H1 (cell line): ENCODE measurements around the gene COL1A1.

Experiments
- ATF3 ChIP-seq: IDR thresholded peaks from 2 replicates; pipeline ENCODE4 v1.6.1; 2011; ENCODE audit warnings: low read depth, mild to moderate bottlenecking, low read length; ENCODE audit not compliant: insufficient read depth
- BRCA1 ChIP-seq: IDR thresholded peaks from 2 replicates; pipeline ENCODE4 v1.6.1; 2012; ENCODE audit warnings: low read depth, low read length, improper control_type of control experiment
- CEBPB ChIP-seq: IDR thresholded peaks from 2 replicates; pipeline ENCODE4 v1.6.1; 2012; ENCODE audit warnings: low read depth, low read length
- CTCF ChIP-seq, 3 experiments: IDR thresholded peaks; 1 replicate in 2 of 3; 2 replicates in 1 of 3; pipeline versions ENCODE4 v1.5.1 to v1.6.1; 2011; ENCODE audit warnings: low read length in 3 of 3, mild to moderate bottlenecking in 3 of 3, inconsistent platforms in 2 of 3, low read depth in 1 of 3, moderate library complexity in 1 of 3; ENCODE audit not compliant: insufficient read depth in 1 of 3; ENCODE audit errors: control extremely low read depth in 1 of 3
- GABPA ChIP-seq: IDR thresholded peaks from 2 replicates; pipeline ENCODE4 v1.6.1; 2011; ENCODE audit warnings: mild to moderate bottlenecking, low read length, moderate library complexity, borderline replicate concordance; ENCODE audit not compliant: insufficient read depth
- GTF2F1 ChIP-seq: IDR thresholded peaks from 2 replicates; pipeline ENCODE4 v1.6.1; 2012; ENCODE audit warnings: low read depth, low read length, improper control_type of control experiment, borderline replicate concordance
- JUND ChIP-seq: IDR thresholded peaks from 2 replicates; pipeline ENCODE4 v1.6.1; 2011; ENCODE audit warnings: mild to moderate bottlenecking, improper control_type of control experiment, low read length
- PHF8 ChIP-seq: fragments of 200-600 bp; sonication (generic); conservative IDR thresholded peaks from 2 replicates; pipeline ENCODE4 v1.7.1; 2012; ENCODE audit warnings: low read depth, mild to moderate bottlenecking, inconsistent platforms, low read length, moderate library complexity
- POLR2A ChIP-seq, 2 experiments: IDR thresholded peaks; 1 replicate in 1 of 2; 2 replicates in 1 of 2; pipeline ENCODE4 v1.6.1; 2011; ENCODE audit warnings: low read depth in 2 of 2, low read length in 2 of 2, mild to moderate bottlenecking in 2 of 2; ENCODE audit errors: control extremely low read depth in 1 of 2
- POLR2AphosphoS5 ChIP-seq: IDR thresholded peaks from 2 replicates; pipeline ENCODE4 v1.6.1; 2011; ENCODE audit warnings: low read depth, low read length
- TAF1 ChIP-seq: IDR thresholded peaks from 2 replicates; pipeline ENCODE4 v1.6.1; 2011; ENCODE audit warnings: mild to moderate bottlenecking, low read depth, low read length
- YY1 ChIP-seq: IDR thresholded peaks from 2 replicates; pipeline ENCODE4 v1.6.1; 2011; ENCODE audit warnings: low read depth, mild to moderate bottlenecking, low read length

GRCh38 chr17:50196826-50197225 is 4.6 kb downstream of the COL1A1 start:
- TF ChIP-seq POLR2A (IDR thresholded peaks at IDR 0.05; ENCODE audit: control extremely low read depth in 1 of 2, low read depth in 2 of 2, low read length in 2 of 2) (no peak), CTCF (IDR thresholded peaks at IDR 0.05; ENCODE audit: control extremely low read depth in 1 of 3, insufficient read depth in 1 of 3, low read depth in 1 of 3, low read length in 3 of 3) (no peak), GTF2F1 (no peak), POLR2AphosphoS5 (no peak), PHF8 (no peak), JUND (no peak), CEBPB (no peak), YY1 (no peak), ATF3 (no peak), BRCA1 (no peak), GABPA (no peak), TAF1 (no peak)
